LNCAP (cell line): ENCODE data around the gene CDK2AP2.

Experiments used
- TF ChIP-seq, protein P1 (sequence below): fragments of 450-650 bp; IDR thresholded peaks from 2 replicates; pipeline ENCODE4 v1.5.1; 2017; ENCODE audit warnings: mild to moderate bottlenecking

CDK2AP2 gene

DNA sequence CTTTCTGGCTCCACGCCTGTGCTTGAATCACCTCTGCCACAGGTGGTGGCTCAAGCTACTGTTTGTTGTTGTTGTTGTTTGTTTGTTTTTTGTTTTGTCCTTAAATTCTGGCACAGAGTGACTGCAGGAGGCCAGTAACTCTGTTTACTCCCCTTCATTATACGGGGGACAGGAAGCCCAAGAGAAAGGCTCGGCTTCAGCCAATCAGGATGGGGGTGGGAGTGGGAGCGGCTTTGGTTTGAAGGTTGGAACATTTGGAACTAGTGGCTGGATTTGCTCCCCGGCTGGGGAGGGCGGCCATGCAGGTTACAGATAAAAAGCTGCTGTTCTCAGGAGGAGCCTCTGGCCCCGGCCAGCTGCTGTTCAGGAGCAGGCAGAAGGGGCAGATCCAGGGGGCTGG is 35.0 kb upstream of the CDK2AP2 start:
- TF ChIP-seq, protein P1, sequence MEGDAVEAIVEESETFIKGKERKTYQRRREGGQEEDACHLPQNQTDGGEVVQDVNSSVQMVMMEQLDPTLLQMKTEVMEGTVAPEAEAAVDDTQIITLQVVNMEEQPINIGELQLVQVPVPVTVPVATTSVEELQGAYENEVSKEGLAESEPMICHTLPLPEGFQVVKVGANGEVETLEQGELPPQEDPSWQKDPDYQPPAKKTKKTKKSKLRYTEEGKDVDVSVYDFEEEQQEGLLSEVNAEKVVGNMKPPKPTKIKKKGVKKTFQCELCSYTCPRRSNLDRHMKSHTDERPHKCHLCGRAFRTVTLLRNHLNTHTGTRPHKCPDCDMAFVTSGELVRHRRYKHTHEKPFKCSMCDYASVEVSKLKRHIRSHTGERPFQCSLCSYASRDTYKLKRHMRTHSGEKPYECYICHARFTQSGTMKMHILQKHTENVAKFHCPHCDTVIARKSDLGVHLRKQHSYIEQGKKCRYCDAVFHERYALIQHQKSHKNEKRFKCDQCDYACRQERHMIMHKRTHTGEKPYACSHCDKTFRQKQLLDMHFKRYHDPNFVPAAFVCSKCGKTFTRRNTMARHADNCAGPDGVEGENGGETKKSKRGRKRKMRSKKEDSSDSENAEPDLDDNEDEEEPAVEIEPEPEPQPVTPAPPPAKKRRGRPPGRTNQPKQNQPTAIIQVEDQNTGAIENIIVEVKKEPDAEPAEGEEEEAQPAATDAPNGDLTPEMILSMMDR: no peak

DNA sequence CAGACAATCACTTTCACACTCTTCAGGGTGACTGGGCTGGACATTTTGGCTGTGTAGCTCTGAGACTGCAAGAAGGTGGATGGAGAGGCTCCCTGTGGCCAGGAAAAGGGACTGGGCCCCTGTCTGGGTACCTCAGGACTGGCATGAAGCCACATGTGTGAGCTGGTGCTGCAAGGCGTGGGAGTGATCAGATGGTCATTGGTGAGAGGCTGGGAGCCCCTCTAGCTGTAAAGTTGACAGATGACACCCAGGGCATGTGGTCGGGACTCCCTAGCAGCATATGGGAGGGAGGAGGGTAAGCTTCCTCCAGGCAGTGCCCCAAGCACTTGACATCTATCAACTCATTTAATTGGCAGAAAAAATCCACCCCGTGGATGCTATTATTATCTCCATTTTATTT is 34.2 kb upstream of the CDK2AP2 start:
- TF ChIP-seq, protein P1: no peak

DNA sequence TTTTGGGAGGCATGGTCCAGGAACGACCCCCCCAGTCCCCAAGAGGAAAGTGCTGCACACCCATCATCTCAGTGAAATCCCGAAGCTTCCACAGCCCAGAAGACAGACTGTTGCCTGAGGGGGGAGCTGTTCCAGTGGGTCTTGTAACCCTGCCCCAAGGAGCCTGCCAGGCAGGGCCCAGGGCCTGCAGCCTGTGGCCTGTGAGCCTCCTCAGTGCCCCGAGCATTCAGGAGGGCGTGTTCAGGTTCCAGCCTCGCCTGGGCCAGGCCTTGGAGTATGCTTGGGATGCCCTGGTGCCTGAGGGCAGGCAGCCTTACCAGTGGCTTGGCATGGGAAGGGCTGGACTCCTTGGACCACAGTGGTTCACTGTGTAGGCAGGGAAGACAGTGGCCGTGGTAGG is 33.2 kb upstream of the CDK2AP2 start:
- TF ChIP-seq, protein P1: no peak

DNA sequence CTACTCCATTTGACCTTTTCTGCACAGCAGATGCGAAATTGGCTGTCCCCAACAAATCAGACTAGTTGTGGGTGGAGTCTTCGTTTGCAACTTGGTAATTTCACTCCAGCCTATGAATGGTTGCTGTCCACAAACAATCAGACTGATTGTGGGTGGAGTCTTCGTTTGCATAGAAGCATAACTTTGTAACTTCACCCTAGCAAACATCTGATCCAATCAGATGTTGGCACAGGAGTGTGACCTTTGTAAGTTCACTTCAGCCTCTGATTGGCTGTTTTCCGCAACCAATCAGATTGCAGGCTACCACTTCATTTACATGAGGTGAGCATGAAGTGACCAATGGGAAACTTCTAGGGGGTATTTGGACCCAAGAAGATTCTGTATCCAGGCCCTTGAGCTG is 31.6 kb upstream of the CDK2AP2 start:
- TF ChIP-seq, protein P1: no peak

DNA sequence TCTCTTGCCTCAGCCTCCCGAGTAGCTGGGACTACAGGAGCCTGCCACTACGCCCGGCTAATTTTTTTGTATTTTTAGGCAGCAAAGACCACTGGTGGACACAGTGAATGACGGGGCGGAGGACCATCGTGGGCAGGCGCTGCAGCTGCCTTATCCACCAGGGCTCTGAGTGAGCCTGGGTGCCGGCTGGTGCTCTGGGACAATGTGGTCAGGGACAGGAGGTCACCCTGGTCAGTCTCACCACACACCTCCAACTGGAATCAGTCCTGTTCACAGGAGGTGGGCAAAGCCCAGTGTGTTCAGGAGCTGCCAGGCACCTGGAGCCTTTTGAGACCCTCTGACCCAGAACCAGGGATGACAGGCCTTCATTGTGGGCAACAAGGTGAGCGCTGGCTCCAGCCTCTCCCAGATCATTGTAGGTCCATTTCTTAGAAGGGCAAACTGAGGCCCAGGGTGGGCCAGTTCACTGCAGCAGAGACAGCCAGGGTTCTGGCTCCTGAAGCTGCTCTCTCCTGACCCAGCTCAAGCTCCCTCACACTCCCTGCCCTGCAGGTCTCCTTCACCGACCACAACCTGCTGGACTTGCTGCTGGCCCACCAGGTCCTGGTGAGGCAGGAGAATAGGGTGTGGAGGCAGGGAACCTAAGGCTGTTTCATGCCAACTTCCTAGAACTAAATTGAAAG is 31.0 kb upstream of the CDK2AP2 start:
- TF ChIP-seq, protein P1: no peak

DNA sequence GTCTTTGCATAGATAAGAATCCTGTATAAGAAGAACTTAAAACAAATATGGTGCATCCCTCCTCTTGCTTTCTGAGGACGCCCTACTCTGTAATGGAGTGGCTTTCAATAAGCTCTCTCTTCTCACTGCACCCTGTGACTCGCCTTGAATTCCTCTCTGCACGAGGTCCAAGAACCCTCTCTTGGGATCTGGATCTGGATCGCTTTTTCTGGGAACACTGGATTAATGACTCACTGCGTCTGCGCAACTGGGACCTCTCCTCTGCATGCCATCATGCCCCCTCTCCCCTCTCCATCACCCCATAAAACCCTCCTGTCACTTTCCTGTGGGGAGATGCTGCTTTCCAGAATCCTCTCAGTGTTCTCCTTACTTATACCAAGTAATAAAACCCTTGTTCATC is 30.3 kb upstream of the CDK2AP2 start:
- TF ChIP-seq, protein P1: no peak

DNA sequence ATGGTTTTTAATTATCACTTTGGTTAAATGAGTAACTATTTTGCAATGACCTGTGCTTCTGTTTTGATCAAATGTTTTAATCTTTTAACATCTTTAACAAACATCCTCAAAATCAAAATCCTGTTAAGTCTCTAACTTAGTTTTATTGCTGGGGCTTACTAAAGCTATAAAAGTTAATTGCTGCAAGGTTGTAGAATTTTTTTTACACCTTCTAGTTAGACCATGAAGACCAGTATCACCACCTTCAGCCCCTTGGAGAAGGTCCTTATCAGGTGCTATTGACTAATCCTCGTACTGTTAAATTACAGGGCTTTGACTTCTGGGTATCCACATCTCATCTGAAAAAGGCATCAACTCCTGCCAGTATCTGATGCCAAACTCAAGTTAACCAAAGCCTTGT is 27.6 kb upstream of the CDK2AP2 start:
- TF ChIP-seq, protein P1: no peak

DNA sequence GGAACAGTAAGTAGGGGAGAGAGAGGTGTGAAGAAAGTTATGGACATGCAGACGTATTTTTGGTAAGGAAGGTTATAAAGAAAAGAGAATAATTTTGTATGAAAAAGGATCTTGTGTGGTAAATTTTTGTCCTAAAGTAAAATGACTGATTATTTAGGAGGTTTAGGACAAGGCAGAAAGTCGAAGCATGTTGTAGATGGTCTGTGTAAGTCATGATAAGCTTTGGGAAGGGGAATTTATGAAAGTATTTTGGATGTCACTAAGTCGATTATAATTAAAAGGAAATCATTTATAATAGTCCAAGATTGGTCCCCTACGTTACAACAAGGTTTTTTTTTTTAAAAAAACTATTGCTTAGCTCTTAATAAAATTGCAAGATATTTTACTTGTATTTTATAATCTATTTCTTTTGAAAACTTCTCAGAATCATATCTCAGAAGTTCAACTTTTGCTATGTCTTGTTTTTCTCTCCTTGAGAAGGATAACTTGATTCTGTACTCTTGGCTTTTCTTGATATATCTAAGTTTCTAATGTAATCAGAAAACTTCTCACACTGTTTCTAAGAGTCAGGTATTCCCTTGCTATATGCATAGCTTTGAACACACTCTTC is 26.2 kb upstream of the CDK2AP2 start:
- TF ChIP-seq, protein P1: no peak
